Duodenal mucosa (tissue), 2 donors: ENCODE data around the gene SF3A1.
"Not testable (repeated sequence)": the region's sequence is repeated elsewhere in the genome, so short reads cannot be mapped to it uniquely, and the experiment has no call there.

Source experiments
- H3K27ac ChIP-seq: one replicate; pipeline ENCODE4 v1.7.0; 2013; ENCODE audit warnings: low read depth, low read length
- H3K27me3 ChIP-seq, 2 donors: one replicate each; pipeline ENCODE4 v1.7.0; 2013; ENCODE audit warnings: low read length in 2 of 2, control low read depth in 1 of 2; ENCODE audit not compliant: insufficient read depth in 2 of 2, control insufficient read depth in 1 of 2
- H3K36me3 ChIP-seq, 2 donors: one replicate each; pipeline ENCODE4 v1.7.0; 2013; ENCODE audit warnings: low read length in 2 of 2, control low read depth in 1 of 2; ENCODE audit not compliant: insufficient read depth in 2 of 2, control insufficient read depth in 1 of 2
- H3K4me1 ChIP-seq, 2 donors: one replicate each; pipeline ENCODE4 v1.7.0; 2013; ENCODE audit warnings: low read length in 2 of 2, control low read depth in 1 of 2; ENCODE audit not compliant: insufficient read depth in 2 of 2, control insufficient read depth in 1 of 2
- H3K4me3 ChIP-seq, 2 donors: one replicate each; pipeline ENCODE4 v1.7.0; 2013; ENCODE audit warnings: low read length in 2 of 2, low read depth in 1 of 2
- H3K9ac ChIP-seq, 2 donors: one replicate each; pipeline ENCODE4 v1.7.0; 2013; ENCODE audit warnings: low read length in 2 of 2, low read depth in 1 of 2
- H3K9me3 ChIP-seq, 2 donors: one replicate each; pipeline ENCODE4 v1.7.0; 2013; ENCODE audit warnings: low read length in 2 of 2, control low read depth in 1 of 2; ENCODE audit not compliant: control insufficient read depth in 1 of 2

SF3A1 gene

DNA sequence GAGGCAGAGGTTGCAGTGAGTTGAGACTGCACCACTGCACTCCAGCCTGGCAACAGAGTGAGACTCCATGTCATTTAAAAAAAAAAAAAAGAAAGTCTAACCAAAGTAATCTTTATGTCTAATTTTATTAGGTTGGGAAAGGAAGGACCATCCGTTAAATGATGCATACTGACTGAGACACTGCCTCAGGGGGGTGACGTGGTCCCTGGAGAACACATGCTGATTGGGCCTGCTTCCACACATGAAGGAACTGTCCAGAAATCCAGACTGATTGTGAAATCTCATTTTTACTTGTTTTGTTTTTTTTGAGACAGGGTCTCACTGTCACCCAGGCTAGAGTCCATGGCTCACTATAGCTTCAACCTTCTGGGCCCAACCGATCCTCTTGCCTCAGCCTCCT lies 5.5 kb downstream of the SF3A1 start:
- H3K9ac ChIP-seq = no peak overlapping the region
- no peaks in the 10 kb centered on the region for H3K27me3 ChIP-seq
- no peaks in the 10 kb centered on the region for H3K9me3 ChIP-seq
- H3K4me3 ChIP-seq = no peak overlapping the region
- H3K36me3 ChIP-seq = peaks cover 36 to 64% of the 10 kb centered on the region in 2 donors
- H3K4me1 ChIP-seq = peaks cover 20 to 24% of the 10 kb centered on the region in 2 donors
- H3K27ac ChIP-seq = no peak overlapping the region

DNA sequence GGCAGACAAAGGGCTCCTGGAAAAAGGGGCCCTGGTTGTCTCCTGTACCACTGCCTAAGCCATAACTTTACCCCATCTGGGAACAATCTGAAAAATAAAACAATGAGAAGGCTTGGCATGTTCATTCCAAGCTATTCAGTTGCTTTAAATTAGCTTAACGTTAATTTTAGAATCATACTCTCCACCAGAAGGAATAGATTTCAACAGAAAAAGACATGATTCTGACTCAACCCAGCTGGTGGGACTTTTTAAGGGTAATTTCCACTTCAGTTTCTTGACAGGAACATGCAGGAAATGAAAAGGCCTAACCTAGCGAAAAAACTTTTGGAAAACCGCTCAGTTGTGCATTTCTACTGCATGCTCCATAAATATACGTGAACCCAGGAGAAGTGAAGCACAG lies 7.9 kb downstream of the SF3A1 start:
- Histone ChIP-seq H3K4me3 (no peak overlapping the region), H3K9ac (no peak overlapping the region), H3K36me3 (peaks cover 57 to 86% of the 10 kb centered on the region in 2 donors), H3K27me3 (no peaks in the 10 kb centered on the region), H3K4me1 (peaks cover 0 to 1% of the 10 kb centered on the region in 2 donors), H3K9me3 (no peaks in the 10 kb centered on the region), H3K27ac (no peak overlapping the region)

DNA sequence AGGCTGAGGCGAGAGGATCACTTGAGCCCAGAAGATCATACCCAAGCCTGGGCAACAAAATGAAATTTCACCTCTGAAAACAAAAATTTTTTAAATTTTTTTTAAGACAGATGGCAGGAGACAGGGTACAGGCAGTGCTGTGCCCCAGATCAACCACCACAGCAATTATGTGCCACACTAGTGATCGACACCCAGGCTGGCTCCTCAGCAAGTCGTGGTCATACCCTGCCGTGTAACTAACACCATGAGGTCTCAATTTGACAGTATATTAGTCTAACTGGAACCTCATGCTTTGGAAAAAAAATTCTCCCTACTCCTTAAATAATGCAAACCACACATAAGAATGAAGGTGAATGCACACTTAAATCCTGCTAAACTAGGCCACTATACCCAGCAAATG lies 8.3 kb downstream of the SF3A1 start:
- no peaks in the 10 kb centered on the region for H3K27me3 ChIP-seq
- H3K4me3 ChIP-seq = no peak overlapping the region
- no peak overlapping the region for H3K27ac ChIP-seq
- H3K4me1 ChIP-seq = no peaks in the 10 kb centered on the region
- no peak overlapping the region for H3K9ac ChIP-seq
- H3K36me3 ChIP-seq = peaks cover 57 to 88% of the 10 kb centered on the region in 2 donors
- H3K9me3 ChIP-seq = no peaks in the 10 kb centered on the region

DNA sequence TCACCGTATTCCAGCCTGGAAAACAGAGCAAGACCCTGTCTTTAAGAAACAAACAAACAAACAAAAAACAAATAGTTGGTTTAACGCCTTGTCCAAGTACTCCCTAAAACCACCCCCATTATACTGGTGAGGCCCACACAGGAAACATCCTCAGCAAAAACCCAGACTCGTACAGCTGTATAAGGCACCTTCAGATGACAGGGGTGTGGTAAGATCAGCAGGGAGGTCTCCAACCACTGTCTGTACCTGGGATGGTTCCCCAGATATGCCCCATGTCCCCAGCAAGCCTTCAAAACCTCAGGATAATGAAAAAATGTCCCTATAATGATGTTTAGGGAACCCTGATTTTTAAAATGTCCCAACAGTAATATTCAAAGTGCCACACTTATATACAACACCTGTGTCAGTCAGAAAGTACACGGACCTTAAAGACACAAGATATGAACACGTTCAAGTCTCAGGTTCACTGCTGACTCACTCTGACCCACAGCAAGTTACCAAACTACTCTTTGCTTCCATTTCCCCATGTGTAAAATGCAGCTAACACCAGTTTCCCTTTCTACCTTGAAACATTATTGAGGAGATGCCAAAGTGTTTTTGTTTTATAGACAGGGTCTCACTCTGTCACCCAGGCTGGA lies 9.3 kb downstream of the SF3A1 start:
- Histone ChIP-seq H3K9me3 (no peaks in the 10 kb centered on the region), H3K27ac (no peak overlapping the region), H3K9ac (no peak overlapping the region), H3K4me3 (no peak overlapping the region), H3K4me1 (no peaks in the 10 kb centered on the region), H3K36me3 (peaks cover 61 to 90% of the 10 kb centered on the region in 2 donors), H3K27me3 (no peaks in the 10 kb centered on the region)

DNA sequence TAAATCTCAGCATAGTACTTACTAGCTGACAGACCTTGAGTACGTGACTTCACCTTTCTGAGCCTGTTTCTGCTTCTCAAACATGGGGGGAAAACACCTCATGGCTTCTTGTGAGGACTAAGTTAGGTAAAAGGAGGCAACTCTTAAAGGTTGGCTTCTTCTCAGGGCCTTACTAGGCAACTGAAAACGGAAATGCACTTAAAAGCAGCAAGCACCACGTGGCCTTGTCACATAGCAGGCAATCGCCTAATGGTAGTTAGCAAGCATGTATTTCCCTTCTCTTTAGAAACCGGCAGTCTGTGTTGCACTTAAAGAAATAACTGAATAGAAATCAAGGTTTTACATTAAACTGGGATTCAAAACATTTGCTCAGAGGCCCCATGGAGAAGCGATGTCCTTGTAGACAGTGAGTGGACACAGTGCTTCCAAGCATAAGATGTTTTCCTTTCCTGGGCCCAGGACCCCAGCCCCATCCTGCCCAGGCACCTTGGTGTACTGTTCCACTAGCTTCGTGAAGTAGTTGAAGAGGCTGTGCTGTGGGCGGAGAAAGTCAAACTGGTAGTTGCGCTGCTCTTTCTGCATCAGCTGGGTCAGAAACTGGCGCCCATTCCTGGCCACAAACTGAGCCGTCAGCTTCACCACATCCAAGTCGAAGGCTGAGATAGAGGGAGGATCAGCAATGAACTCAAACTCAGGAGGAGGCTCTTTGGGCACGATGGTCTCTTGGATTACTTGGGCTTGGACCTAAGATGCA lies 12.1 kb downstream of the SF3A1 start:
- H3K36me3 ChIP-seq = peaks cover 72 to 96% of the 10 kb centered on the region in 2 donors
- H3K9me3 ChIP-seq = no peaks in the 10 kb centered on the region
- H3K27ac ChIP-seq = no peak overlapping the region
- no peaks in the 10 kb centered on the region for H3K4me1 ChIP-seq
- no peak overlapping the region for H3K4me3 ChIP-seq
- no peaks in the 10 kb centered on the region for H3K27me3 ChIP-seq
- H3K9ac ChIP-seq = no peak overlapping the region

DNA sequence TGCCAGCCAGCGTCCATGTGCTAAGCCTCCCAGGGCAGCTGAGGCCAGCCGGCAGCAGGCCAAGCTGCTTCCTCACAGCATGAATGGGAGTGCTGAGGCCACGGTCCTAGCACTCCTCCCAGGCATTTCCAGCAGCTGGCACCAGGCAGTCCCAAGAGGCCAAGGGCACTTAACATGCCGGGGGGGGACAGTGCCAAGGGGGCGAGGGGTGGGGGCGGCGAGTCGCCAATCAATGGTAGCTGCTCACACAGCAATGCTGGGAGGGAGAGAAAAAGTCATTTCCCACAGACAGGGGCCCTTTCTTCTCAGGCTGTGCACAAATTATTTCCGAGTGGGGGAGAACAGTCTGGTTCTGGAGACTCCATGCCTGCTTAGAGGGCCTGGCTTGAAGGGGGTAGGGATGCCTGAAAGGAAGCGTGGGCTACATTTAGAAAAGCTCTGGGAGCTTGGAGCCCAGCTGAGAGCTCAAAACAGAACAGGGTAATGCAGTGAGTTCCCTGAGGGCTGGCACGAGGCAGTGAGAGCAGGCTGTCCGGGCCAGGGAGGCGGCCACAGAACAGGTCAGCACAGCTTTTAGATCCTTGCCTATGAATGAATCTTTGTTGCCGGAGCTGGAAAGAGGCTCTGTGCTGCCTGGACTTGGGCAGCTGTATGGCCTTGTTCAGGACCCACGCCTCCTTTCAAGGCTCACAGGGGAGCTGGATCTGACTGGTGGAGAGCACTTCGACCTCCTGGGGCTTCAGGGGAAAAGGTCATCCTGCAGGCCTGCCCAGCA lies 15.6 kb downstream of the SF3A1 start:
- Histone ChIP-seq H3K36me3 (peaks cover 88 to 99% of the 10 kb centered on the region in 2 donors), H3K9me3 (no peaks in the 10 kb centered on the region), H3K27ac (no peak overlapping the region), H3K4me1 (no peaks in the 10 kb centered on the region), H3K27me3 (no peaks in the 10 kb centered on the region), H3K9ac (no peak overlapping the region), H3K4me3 (no peak overlapping the region)

DNA sequence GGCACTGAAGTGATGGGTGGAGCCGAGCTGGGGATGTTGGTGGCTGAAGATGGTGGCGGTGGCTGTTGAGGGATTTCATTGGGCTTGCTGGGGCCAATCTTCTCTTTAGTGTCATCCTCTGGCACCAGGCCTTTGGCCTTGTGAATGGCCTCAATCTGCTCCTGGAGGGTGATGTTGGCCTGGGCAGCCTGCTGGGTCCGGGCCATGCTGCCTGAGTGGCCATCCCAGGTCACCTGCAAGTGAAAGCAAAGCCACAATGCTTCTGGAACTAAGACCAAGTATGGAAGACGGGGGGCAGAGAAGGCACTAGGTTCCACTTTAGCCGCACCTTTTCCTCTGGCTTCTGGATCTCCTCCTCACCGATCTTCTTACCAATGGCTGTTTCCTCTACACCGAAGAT lies 17.9 kb downstream of the SF3A1 start:
- H3K4me1 ChIP-seq = peaks cover 0 to 4% of the 10 kb centered on the region in 2 donors
- peaks cover 88 to 99% of the 10 kb centered on the region in 2 donors for H3K36me3 ChIP-seq
- H3K9ac ChIP-seq = no peak overlapping the region
- H3K27me3 ChIP-seq = no peaks in the 10 kb centered on the region
- no peak overlapping the region for H3K27ac ChIP-seq
- no peak overlapping the region for H3K4me3 ChIP-seq
- H3K9me3 ChIP-seq = no peaks in the 10 kb centered on the region

DNA sequence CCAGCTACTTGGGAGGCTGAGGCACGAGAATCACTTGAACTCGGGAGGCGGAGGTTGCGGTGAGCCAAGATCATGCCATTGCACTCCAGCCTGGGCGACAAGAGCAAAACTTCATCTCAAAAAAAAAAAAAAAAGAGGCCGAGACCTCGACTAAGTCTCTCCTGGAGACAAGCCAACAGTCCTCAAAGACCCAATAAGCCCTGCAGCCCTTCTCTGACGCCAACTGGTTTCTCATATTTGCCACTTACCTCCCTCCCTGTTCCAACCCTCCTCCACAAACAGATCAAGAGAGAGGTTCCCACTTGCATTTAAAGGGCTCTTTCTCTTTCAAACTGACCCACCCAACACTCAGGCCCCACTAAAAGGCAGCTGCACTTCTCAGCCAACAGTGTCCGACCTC lies 18.4 kb downstream of the SF3A1 start:
- H3K36me3 ChIP-seq = peaks cover 89 to 99% of the 10 kb centered on the region in 2 donors
- H3K9me3 ChIP-seq, H3K9ac ChIP-seq, H3K27ac ChIP-seq, H3K4me3 ChIP-seq, H3K27me3 ChIP-seq, H3K4me1 ChIP-seq: not testable (repeated sequence)

DNA sequence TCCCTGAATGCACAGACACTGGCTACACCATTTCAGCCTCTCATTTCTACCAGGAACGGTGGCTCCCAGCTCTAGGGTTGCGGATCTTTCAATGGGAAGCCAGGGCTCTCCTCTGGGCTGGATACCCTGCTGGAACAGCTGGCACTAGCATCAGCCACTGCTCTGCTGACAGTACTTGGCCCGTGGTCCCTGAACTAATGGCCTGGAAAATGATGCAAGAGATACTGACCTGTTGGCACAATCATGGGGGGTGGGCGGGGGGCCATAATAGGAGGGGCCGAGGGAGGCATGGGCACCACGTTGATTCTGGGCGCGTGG lies 19.3 kb downstream of the SF3A1 start:
- H3K4me3 ChIP-seq = no peak overlapping the region
- peaks cover 7 to 10% of the 10 kb centered on the region in 2 donors for H3K4me1 ChIP-seq
- no peaks in the 10 kb centered on the region for H3K27me3 ChIP-seq
- H3K9me3 ChIP-seq = no peaks in the 10 kb centered on the region
- H3K36me3 ChIP-seq = peaks cover 88 to 99% of the 10 kb centered on the region in 2 donors
- H3K9ac ChIP-seq = no peak overlapping the region
- no peak overlapping the region for H3K27ac ChIP-seq

DNA sequence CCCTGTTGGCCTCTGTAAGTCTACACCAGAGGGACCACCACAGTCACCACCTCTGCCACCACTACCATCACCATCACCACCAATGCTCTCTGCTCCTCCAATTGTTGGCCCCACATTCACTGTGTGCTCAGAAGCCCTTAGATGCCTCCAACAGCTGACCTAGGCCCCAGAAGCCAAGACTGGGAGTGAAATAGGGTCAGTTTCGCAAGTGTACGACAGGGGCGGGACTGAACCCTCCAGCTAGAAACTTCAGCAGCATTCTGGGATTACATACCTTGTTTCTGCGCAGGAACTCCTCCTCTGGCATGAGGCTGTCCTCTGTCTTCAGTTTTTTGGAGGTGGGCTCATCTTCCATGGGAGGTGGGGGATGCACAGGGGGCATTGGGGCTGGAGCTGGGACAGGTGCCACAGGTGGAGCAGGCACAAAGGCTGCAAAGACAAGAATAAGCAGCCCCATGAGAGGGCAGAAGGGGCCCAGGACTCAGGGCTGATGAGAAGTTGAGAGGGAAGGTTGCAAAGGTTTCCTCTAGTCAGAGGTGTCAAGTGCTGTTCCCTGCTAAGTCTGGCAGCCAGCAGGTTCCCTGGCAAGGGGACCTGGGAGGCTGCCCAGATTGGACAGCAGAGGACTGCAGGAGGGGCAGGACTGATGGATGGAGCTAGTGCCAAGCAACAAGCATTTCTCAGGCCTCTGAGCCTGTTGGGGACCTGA lies 19.8 kb downstream of the SF3A1 start:
- peaks cover 7 to 10% of the 10 kb centered on the region in 2 donors for H3K4me1 ChIP-seq
- no peak overlapping the region for H3K27ac ChIP-seq
- H3K9me3 ChIP-seq = no peaks in the 10 kb centered on the region
- H3K27me3 ChIP-seq = no peaks in the 10 kb centered on the region
- no peak overlapping the region for H3K4me3 ChIP-seq
- peaks cover 86 to 98% of the 10 kb centered on the region in 2 donors for H3K36me3 ChIP-seq
- no peak overlapping the region for H3K9ac ChIP-seq
